Vein endothelial cell (primary cell): Measurements from ENCODE around the gene DESI2. TPM values are rescaled to one million over a fixed set of nuclear protein-coding genes. Genes with fewer than 3 reads are reported as not detected.

Experiments
- small RNA-seq: library from RNA; depleted of rRNA; stranded (forward); fragments of <200 nt; gene quantifications from one replicate; pipeline ENCODE3, GENCODE V24; 2012
- total RNA-seq: library from RNA; depleted of rRNA; stranded (reverse); fragments of >200 nt; gene quantifications from 2 replicates; pipeline ENCODE4 v1.2.3, GENCODE V29; 2012

The DESI2 gene
- 47.7 and 59.7 TPM in 2 replicates for total RNA-seq

GRCh38 chr1:244652623-244653438 lies at the start of gene DESI2:
TSS of gene DESI2 (plus strand) at chr1:244653126. CDS start at chr1:244653314, 188 bp downstream.

Small RNA genes within 50 kb of the gene (small RNA-seq; reads per million reads assigned to genes)
- gene AL451007.1 = not detected

Other genes starting within 250 kb of the DESI2 start
- 81.3 and 104 TPM in 2 replicates for gene ADSS2, start 201.2 kb upstream of the DESI2 start, total RNA-seq
- gene CATSPERE, start 191.9 kb upstream of the DESI2 start, total RNA-seq = 0.98 and 4.9 TPM in 2 replicates
- 13.4 and 28.2 TPM in 2 replicates for gene COX20, start 182.5 kb downstream of the DESI2 start, total RNA-seq
- gene HNRNPU, start 211.4 kb downstream of the DESI2 start, total RNA-seq = 252 and 343 TPM in 2 replicates